IPS DF 6.9 (cell line): Measurements from ENCODE around the gene SETD2.
"Not testable (repeated sequence)": the region's sequence is repeated elsewhere in the genome, so short reads cannot be mapped to it uniquely, and the experiment has no call there.

Experiments
- DNase-seq: peaks from one replicate; pipeline ENCODE4 v3.0.0-alpha.2; 2013; ENCODE audit warnings: low read depth, low spot score
- H3K27ac ChIP-seq: one replicate; pipeline ENCODE4 v1.5.1; 2013; ENCODE audit warnings: low read length, control low read depth
- H3K27me3 ChIP-seq: 2 replicates; pipeline ENCODE4 v1.6.1; 2013; ENCODE audit warnings: mild to moderate bottlenecking, low read length; ENCODE audit not compliant: control insufficient read depth, insufficient read depth
- H3K36me3 ChIP-seq: 2 replicates; pipeline ENCODE4 v1.6.1; 2013; ENCODE audit warnings: low read length; ENCODE audit not compliant: control insufficient read depth, insufficient read depth
- H3K4me1 ChIP-seq: 2 replicates; pipeline ENCODE4 v1.6.1; 2013; ENCODE audit warnings: low read length; ENCODE audit not compliant: control insufficient read depth, insufficient read depth
- H3K4me3 ChIP-seq: 2 replicates; pipeline ENCODE4 v1.5.1; 2013; ENCODE audit warnings: mild to moderate bottlenecking, low read length
- H3K9me3 ChIP-seq: 2 replicates; pipeline ENCODE4 v1.6.1; 2013; ENCODE audit warnings: low read length, inconsistent platforms; ENCODE audit not compliant: control insufficient read depth, insufficient read depth
- WGBS: extraction: QIAGEN DNeasy Blood & Tissue Kit; methylation state at CpG from one replicate; pipeline ENCODE4 v1.1.7; 2013; ENCODE audit warnings: mixed read lengths, missing lambda C conversion rate; ENCODE audit not compliant: insufficient read length, insufficient coverage; 5-methylcytosine and 5-hydroxymethylcytosine counted together

Gene SETD2

GRCh38 chr3:47041114-47041513 lies 122.8 kb downstream of the SETD2 start:
- H3K36me3 ChIP-seq = peaks cover 11% of the 10 kb centered on the region; the same call in 1 of the 2 replicates

DNA sequence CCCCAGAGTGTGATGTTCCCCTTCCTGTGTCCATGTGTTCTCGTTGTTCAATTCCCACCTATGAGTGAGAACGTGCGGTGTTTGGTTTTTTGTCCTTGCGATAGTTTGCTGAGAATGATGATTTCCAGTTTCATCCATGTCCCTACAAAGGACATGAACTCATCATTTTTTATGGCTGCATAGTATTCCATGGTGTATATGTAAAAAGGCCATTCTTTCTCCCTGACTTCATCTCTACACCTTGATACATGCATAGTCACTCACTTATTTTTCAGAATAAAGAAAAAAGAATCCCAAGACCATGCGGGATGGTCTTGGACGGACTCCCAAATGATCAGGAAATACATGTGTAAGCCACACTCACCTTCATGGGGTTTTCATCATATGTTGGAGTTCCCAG lies 126.6 kb downstream of the SETD2 start:
- H3K27me3 ChIP-seq, H3K4me1 ChIP-seq, H3K9me3 ChIP-seq, H3K4me3 ChIP-seq, DNase-seq, H3K27ac ChIP-seq: not testable (repeated sequence)
- H3K36me3 ChIP-seq = peaks cover 12% of the 10 kb centered on the region; the same call in 1 of the 2 replicates
- WGBS = no CpG with 5 or more reads among the region's 6 CpGs

More at GRCh38 chr3:47041114-47041513, 122.8 kb downstream of the SETD2 start:
- H3K4me1 ChIP-seq = no peaks in the 10 kb centered on the region
- no peak overlapping the region for H3K27ac ChIP-seq
- no peaks in the 10 kb centered on the region for H3K9me3 ChIP-seq
- DNase-seq = no peak
- H3K4me3 ChIP-seq = no peak overlapping the region
- no peaks in the 10 kb centered on the region for H3K27me3 ChIP-seq
- WGBS = no CpG with 5 or more reads among the region's 3 CpGs

GRCh38 chr3:47036145-47036544 lies 127.8 kb downstream of the SETD2 start:
- H3K36me3 ChIP-seq = peaks cover 11% of the 10 kb centered on the region; the same call in 1 of the 2 replicates
- no peaks in the 10 kb centered on the region for H3K4me1 ChIP-seq
- no CpG with 5 or more reads among the region's 3 CpGs for WGBS
- no peak overlapping the region for H3K27ac ChIP-seq
- H3K9me3 ChIP-seq = no peaks in the 10 kb centered on the region
- no peaks in the 10 kb centered on the region for H3K27me3 ChIP-seq
- H3K4me3 ChIP-seq = no peak overlapping the region
- no peak for DNase-seq

DNA sequence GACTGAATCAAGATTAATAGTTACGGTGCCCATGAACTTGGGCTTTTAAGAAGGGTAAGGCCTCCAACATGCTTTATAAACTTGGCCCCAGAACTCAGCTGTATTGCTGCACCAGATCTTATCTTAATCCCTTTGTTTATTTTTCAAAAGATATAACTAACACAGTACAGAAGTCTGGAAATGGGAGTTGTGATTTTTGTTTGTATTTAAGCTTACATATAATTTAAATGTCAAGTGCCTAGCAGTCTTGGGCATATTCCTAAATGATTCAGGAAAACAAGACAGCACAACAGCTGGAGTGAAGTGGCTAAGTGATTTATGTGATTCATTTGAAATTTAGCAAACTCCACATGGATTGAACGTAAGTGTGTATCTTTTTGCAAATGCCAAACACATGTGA lies 128.3 kb downstream of the SETD2 start:
- DNase-seq = no peak
- Histone ChIP-seq H3K36me3 (peaks cover 9% of the 10 kb centered on the region; the same call in 1 of the 2 replicates), H3K9me3 (no peaks in the 10 kb centered on the region), H3K4me1 (no peaks in the 10 kb centered on the region), H3K27me3 (no peaks in the 10 kb centered on the region), H3K27ac (no peak overlapping the region), H3K4me3 (no peak overlapping the region)
- WGBS = no CpG with 5 or more reads among the region's 2 CpGs

- Histone ChIP-seq H3K4me1 (no peaks in the 10 kb centered on the region), H3K36me3 (peaks cover 7% of the 10 kb centered on the region; the same call in 1 of the 2 replicates), H3K9me3 (no peaks in the 10 kb centered on the region), H3K4me3 (no peak overlapping the region), H3K27ac (no peak overlapping the region), H3K27me3 (no peaks in the 10 kb centered on the region)
- no CpG with 5 or more reads among the region's 2 CpGs for WGBS
- no peak for DNase-seq
Observed at GRCh38 chr3:47034868-47035489, 128.9 kb downstream of the SETD2 start.

DNA sequence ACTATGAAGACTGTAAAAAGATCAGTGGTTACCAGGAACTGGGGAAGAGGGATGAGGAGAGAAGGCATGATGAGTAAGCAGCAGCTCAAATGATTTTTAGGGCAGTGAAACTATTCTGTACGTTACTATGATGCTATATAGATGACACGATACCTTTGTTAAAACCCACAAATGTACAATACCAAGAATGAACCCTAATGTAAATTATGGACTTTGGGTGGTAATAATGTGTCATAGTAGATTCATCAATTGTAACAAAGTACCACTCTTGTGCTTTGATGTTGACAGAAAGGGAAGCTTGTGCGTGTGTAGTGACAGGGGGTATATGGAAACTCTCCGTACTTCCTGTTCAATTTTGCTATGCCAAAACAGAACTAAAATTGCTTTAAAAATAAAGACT lies 132.9 kb downstream of the SETD2 start:
- not testable (repeated sequence) for H3K27ac ChIP-seq, DNase-seq, H3K9me3 ChIP-seq, H3K4me3 ChIP-seq, H3K4me1 ChIP-seq, H3K27me3 ChIP-seq, H3K36me3 ChIP-seq
- no CpG with 5 or more reads among the region's 4 CpGs for WGBS

GRCh38 chr3:47028667-47029066 lies 135.2 kb downstream of the SETD2 start:
- DNase-seq = no peak
- no peaks in the 10 kb centered on the region for H3K4me1 ChIP-seq
- H3K36me3 ChIP-seq = no peaks in the 10 kb centered on the region; the same call in 1 of the 2 replicates
- H3K4me3 ChIP-seq = no peak overlapping the region
- no CpG with 5 or more reads among the region's 1 CpG for WGBS
- no peak overlapping the region for H3K27ac ChIP-seq
- no peaks in the 10 kb centered on the region for H3K9me3 ChIP-seq
- H3K27me3 ChIP-seq = no peaks in the 10 kb centered on the region

- H3K27me3 ChIP-seq = no peaks in the 10 kb centered on the region
- H3K4me3 ChIP-seq = no peak overlapping the region
- H3K36me3 ChIP-seq = no peaks in the 10 kb centered on the region; the same call in 1 of the 2 replicates
- H3K27ac ChIP-seq = no peak overlapping the region
- H3K4me1 ChIP-seq = no peaks in the 10 kb centered on the region
- WGBS = no CpG with 5 or more reads among the region's 3 CpGs
- no peaks in the 10 kb centered on the region for H3K9me3 ChIP-seq
- DNase-seq = no peak
Observed at GRCh38 chr3:47028146-47028545, 135.8 kb downstream of the SETD2 start.

DNA sequence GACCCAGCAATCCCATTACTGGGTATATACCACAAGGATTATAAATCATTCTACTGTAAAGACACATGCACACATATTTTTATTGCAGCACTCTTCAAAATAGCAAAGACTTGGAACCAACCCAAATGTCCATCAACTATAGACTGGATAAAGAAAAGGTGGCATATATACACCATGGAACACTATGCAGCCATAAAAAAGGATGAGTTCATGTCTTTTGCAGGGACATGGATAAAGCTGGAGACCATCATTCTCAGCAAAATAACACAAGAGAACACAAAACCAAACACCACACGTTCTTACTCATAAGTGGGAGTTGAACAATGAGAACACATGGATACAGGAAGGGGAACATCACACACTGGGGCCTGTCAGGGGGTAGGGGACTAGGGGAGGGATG lies 137.5 kb downstream of the SETD2 start:
- not testable (repeated sequence) for H3K4me1 ChIP-seq, H3K27ac ChIP-seq, DNase-seq, H3K36me3 ChIP-seq, H3K9me3 ChIP-seq, H3K4me3 ChIP-seq, H3K27me3 ChIP-seq
- no CpG with 5 or more reads among the region's 1 CpG for WGBS

- no peaks in the 10 kb centered on the region for H3K4me1 ChIP-seq
- DNase-seq = no peak
- no peak overlapping the region for H3K4me3 ChIP-seq
- no peaks in the 10 kb centered on the region for H3K9me3 ChIP-seq
- H3K27me3 ChIP-seq = no peaks in the 10 kb centered on the region
- H3K27ac ChIP-seq = no peak overlapping the region
- no peaks in the 10 kb centered on the region for H3K36me3 ChIP-seq
Observed at GRCh38 chr3:47024932-47025331, 139.0 kb downstream of the SETD2 start.

GRCh38 chr3:47022641-47023071 lies 141.3 kb downstream of the SETD2 start:
- no peak overlapping the region for H3K27ac ChIP-seq
- H3K4me1 ChIP-seq = no peaks in the 10 kb centered on the region
- peaks cover 4% of the 10 kb centered on the region; the same call in 1 of the 2 replicates for H3K36me3 ChIP-seq
- no CpG with 5 or more reads among the region's 1 CpG for WGBS
- H3K9me3 ChIP-seq = no peaks in the 10 kb centered on the region
- no peak overlapping the region for H3K4me3 ChIP-seq
- no peaks in the 10 kb centered on the region for H3K27me3 ChIP-seq
- no peak for DNase-seq
